ENCODE results near the gene IGSF21.

DNA sequence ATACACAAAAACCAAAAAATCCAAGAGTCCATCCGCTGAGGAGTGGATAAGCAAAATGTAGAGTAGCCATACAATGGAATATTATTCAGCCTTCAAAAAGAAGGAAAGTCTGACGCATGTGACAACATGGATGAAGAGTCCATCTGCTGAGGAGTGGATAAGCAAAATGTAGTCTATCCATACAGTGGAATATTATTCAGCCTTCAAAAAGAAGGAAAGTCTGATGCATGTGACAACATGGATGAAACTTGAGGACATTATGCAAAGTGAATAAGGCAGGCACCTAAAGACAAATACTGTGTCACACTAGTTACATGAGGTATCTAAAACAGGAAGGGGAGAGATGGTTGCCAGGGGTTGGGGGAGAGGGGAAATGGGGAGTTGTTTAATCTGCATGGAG, 14.0 kb upstream of the IGSF21 start:
- no peak for TF ChIP-seq EP300 (IDR thresholded peaks at IDR 0.05)
- TF ChIP-seq, protein P1, sequence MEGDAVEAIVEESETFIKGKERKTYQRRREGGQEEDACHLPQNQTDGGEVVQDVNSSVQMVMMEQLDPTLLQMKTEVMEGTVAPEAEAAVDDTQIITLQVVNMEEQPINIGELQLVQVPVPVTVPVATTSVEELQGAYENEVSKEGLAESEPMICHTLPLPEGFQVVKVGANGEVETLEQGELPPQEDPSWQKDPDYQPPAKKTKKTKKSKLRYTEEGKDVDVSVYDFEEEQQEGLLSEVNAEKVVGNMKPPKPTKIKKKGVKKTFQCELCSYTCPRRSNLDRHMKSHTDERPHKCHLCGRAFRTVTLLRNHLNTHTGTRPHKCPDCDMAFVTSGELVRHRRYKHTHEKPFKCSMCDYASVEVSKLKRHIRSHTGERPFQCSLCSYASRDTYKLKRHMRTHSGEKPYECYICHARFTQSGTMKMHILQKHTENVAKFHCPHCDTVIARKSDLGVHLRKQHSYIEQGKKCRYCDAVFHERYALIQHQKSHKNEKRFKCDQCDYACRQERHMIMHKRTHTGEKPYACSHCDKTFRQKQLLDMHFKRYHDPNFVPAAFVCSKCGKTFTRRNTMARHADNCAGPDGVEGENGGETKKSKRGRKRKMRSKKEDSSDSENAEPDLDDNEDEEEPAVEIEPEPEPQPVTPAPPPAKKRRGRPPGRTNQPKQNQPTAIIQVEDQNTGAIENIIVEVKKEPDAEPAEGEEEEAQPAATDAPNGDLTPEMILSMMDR (IDR thresholded peaks at IDR 0.05) = no peak
- TF ChIP-seq POLR2AphosphoS5 (IDR thresholded peaks at IDR 0.05) = no peak
- TF ChIP-seq POLR2A (IDR thresholded peaks at IDR 0.05) = no peak

All from suprapubic skin (tissue), 4 donors.